Endothelial cell (in vitro differentiated cells): Measurements from ENCODE around the gene ZNF664. TPM values are rescaled to one million over a fixed set of nuclear protein-coding genes. Genes with fewer than 3 reads are reported as not detected.

ENCODE experiments used
- DNase-seq: peaks from one replicate; pipeline ENCODE4 v3.0.0; 2021; ENCODE audit warnings: low spot score
- H3K27ac Mint-ChIP-seq: one replicate; pipeline ENCODE4 v1.8.0; 2021; ENCODE audit warnings: mixed read lengths, inconsistent platforms; ENCODE audit not compliant: unreplicated experiment
- H3K27me3 Mint-ChIP-seq: one replicate; pipeline ENCODE4 v1.8.0; 2021; ENCODE audit warnings: mild to moderate bottlenecking, moderate library complexity, mixed read lengths, inconsistent platforms; ENCODE audit not compliant: unreplicated experiment
- H3K36me3 Mint-ChIP-seq: one replicate; pipeline ENCODE4 v1.8.0; 2021; ENCODE audit warnings: mild to moderate bottlenecking, low read depth, mixed read lengths, inconsistent platforms; ENCODE audit not compliant: unreplicated experiment
- H3K4me1 Mint-ChIP-seq: one replicate; pipeline ENCODE4 v1.8.0; 2021; ENCODE audit warnings: mild to moderate bottlenecking, mixed read lengths, inconsistent platforms; ENCODE audit not compliant: unreplicated experiment
- H3K4me3 Mint-ChIP-seq: one replicate; pipeline ENCODE4 v1.8.0; 2021; ENCODE audit warnings: mild to moderate bottlenecking, mixed read lengths, inconsistent platforms; ENCODE audit not compliant: unreplicated experiment
- H3K9me3 Mint-ChIP-seq: one replicate; pipeline ENCODE4 v1.8.0; 2021; ENCODE audit warnings: mixed read lengths, inconsistent platforms; ENCODE audit not compliant: unreplicated experiment
- CTCF ChIP-seq: fragments of 200-600 bp; sonication (generic); IDR thresholded peaks from one replicate; pipeline ENCODE4 v1.5.0; 2021; ENCODE audit warnings: antibody characterized with exemption; ENCODE audit not compliant: unreplicated experiment
- total RNA-seq: library from RNA; stranded (reverse); fragmentation: NEBNext Ultra II Directional; extraction: Animal tissue kit (Norgen Biotek cat#: 25700); gene quantifications from one replicate; pipeline ENCODE4 v1.2.1, GENCODE V29; 2021; ENCODE audit not compliant: unreplicated experiment

Gene ZNF664
- total RNA-seq, 1 donor from 2014 or later: 119 TPM

DNA sequence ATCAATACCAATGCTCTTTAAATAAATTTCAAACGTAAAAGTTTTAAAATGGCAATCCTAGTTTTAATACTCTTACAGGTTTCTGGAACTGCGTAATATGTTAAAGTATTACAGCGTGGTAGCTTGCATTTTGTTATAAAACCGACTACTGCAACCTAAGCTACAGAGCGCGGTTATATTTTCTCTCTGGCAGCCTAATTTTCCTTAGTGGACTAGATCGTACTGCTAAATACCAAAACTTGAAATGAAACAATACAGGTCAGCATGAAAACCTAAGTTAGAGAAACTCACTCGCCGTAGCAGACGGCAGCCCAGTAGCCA, 1.6 kb upstream of the ZNF664 start:
- H3K27me3 Mint-ChIP-seq: peaks cover 10% of the 10 kb centered on the region
- H3K4me1 Mint-ChIP-seq: peaks cover 24% of the 10 kb centered on the region
- no peak for DNase-seq
- H3K9me3 Mint-ChIP-seq: no peaks in the 10 kb centered on the region
- H3K4me3 Mint-ChIP-seq: peak overlapping the region; percentile 98
- no peak for TF ChIP-seq CTCF
- H3K36me3 Mint-ChIP-seq: peaks cover 22% of the 10 kb centered on the region
- H3K27ac Mint-ChIP-seq: peak overlapping the region; percentile 86

DNA sequence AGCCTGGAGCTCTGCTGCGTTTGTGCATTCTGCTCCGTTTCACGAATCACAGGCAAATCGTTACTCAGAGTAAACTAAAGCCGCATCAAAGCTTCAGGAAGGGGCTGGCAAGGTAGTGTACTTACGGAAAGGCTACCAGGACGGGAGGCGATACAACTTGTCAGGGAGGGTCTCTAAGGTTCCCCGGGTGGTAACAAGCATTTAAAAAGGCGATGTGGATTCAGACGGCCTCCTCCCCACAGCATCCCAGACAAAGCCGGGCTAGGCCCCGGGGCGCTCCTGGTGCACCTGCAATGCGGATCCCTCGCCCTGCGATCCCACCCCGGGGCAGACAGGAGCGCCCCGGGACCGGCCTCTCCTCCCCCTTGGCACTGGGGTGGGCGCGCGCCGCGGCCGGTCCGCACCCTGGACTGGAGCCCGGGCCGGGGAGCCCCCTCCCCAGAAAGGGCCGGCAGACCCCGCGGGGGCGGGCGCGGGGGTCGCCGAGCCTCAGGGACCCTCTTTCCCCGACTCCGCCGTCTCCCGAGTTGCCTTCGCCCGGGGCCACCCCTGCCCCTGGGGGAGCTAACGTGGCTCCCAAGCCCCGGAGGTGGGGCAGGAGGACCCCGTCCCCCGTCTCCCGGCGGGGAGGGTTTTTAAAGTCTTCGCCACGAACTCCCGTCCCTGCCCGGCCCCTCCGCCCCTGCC, 1.1 kb upstream of the ZNF664 start:
- peak overlapping the region; percentile 98 for H3K4me3 Mint-ChIP-seq
- H3K27ac Mint-ChIP-seq: peak overlapping the region; percentile 86
- H3K36me3 Mint-ChIP-seq: peaks cover 24% of the 10 kb centered on the region
- no peak for TF ChIP-seq CTCF
- peaks cover 10% of the 10 kb centered on the region for H3K27me3 Mint-ChIP-seq
- DNase-seq: peak; percentile 27
- H3K4me1 Mint-ChIP-seq: peaks cover 26% of the 10 kb centered on the region
- no peaks in the 10 kb centered on the region for H3K9me3 Mint-ChIP-seq

- no peak for TF ChIP-seq CTCF
- Mint-ChIP-seq H3K27me3 (peaks cover 10% of the 10 kb centered on the region), H3K9me3 (no peaks in the 10 kb centered on the region), H3K4me3 (peak overlapping the region; percentile 97), H3K4me1 (peaks cover 26% of the 10 kb centered on the region), H3K27ac (peak overlapping the region; percentile 96), H3K36me3 (peaks cover 18% of the 10 kb centered on the region)
- DNase-seq: peak; percentile 56
Measured at GRCh38 chr12:123973552-123974341, 732 bp downstream of the ZNF664 start.

GRCh38 chr12:123976227-123976826, 3.3 kb downstream of the ZNF664 start:
- Mint-ChIP-seq H3K27me3 (peaks cover 8% of the 10 kb centered on the region), H3K4me3 (peak overlapping the region; percentile 1), H3K4me1 (peaks cover 28% of the 10 kb centered on the region), H3K27ac (no peak overlapping the region), H3K9me3 (no peaks in the 10 kb centered on the region), H3K36me3 (peaks cover 22% of the 10 kb centered on the region)
- TF ChIP-seq CTCF: no peak
- DNase-seq: no peak

DNA sequence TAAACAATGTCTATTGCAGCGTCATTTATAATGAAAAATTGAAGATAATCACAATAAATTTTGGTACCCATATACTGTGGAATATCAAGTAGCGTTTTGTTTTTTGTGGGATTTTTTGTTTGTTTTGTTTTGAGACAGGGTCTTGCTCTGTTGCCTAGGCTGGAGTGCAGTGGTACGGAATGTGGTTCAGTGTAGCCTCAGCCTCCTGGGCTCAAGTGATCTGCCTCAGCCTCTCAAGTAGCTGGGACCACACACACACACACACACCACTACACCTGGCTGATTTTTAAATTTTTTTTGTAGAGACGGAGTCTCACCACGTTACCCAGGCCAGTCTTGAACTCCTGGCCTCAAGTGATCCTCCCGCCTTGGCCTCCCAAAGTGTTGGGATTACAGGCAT, 6.6 kb downstream of the ZNF664 start:
- Mint-ChIP-seq H3K4me3 (no peak overlapping the region), H3K27me3 (peaks cover 4% of the 10 kb centered on the region), H3K4me1 (peaks cover 28% of the 10 kb centered on the region), H3K36me3 (peaks cover 21% of the 10 kb centered on the region), H3K27ac (no peak overlapping the region), H3K9me3 (no peaks in the 10 kb centered on the region)
- TF ChIP-seq CTCF: no peak
- DNase-seq: no peak
